CD4-positive, alpha-beta T cell (primary cell): ENCODE measurements around the gene INPP5A. TPM values are rescaled to one million over a fixed set of nuclear protein-coding genes. Genes with fewer than 3 reads are reported as not detected.

Experiments used
- ATAC-seq: fragments of 200-7000 bp; cut with Tn5 transposase; one replicate; pipeline ENCODE4 v1.10.0; 2022; ENCODE audit warnings: mild to moderate bottlenecking; ENCODE audit not compliant: poor library complexity
- CTCF ChIA-PET: fragments of 350-600 bp; sonication (Branson Sonifier 250); formaldehyde crosslinking; loops from one replicate; lab custom pipeline; 2021; ENCODE audit warnings: antibody characterized with exemption, inconsistent platforms; lab: Charles Lee
- POLR2A ChIA-PET: fragments of 350-600 bp; sonication (Branson Sonifier 250); formaldehyde crosslinking; loops from one replicate; lab custom pipeline; 2021; ENCODE audit warnings: antibody characterized with exemption, inconsistent platforms; lab: Charles Lee
- DNase-seq, 14 experiments: peaks; one replicate each; pipeline ENCODE4 v3.0.0-alpha.2; 2013 to 2020; ENCODE audit warnings: mixed read lengths in 2 of 14
- H3K27ac ChIP-seq, 2 donors: one replicate each; pipeline versions ENCODE4 v1.5.1 to v1.7.0; 2013; ENCODE audit warnings: low read length in 2 of 2, low read depth in 1 of 2, mild to moderate bottlenecking in 1 of 2
- H3K27me3 ChIP-seq, 2 experiments: 1 replicate in 1 of 2; 2 replicates in 1 of 2; pipeline versions ENCODE4 v1.6.1 to v1.7.0; 2013; ENCODE audit warnings: low read length in 2 of 2, control low read depth in 1 of 2, mild to moderate bottlenecking in 1 of 2, moderate library complexity in 1 of 2; ENCODE audit not compliant: insufficient read depth in 2 of 2, control insufficient read depth in 1 of 2
- H3K36me3 ChIP-seq: one replicate; pipeline ENCODE4 v1.6.1; 2013; ENCODE audit warnings: low read length, control low read depth; ENCODE audit not compliant: insufficient read depth
- H3K4me1 ChIP-seq: one replicate; pipeline ENCODE4 v1.6.1; 2013; ENCODE audit warnings: low read length, control low read depth; ENCODE audit not compliant: insufficient read depth
- H3K4me3 ChIP-seq: one replicate; pipeline ENCODE4 v1.5.1; 2013; ENCODE audit warnings: mild to moderate bottlenecking, low read length, moderate library complexity
- H3K9me3 ChIP-seq, 2 experiments: 1 replicate in 1 of 2; 2 replicates in 1 of 2; pipeline versions ENCODE4 v1.6.1 to v1.7.0; 2013; ENCODE audit warnings: low read length in 2 of 2, mild to moderate bottlenecking in 2 of 2, control low read depth in 1 of 2, moderate library complexity in 1 of 2; ENCODE audit not compliant: control insufficient read depth in 1 of 2, insufficient read depth in 1 of 2
- H3K27ac Mint-ChIP-seq: one replicate; pipeline ENCODE4 v1.8.0; 2020; ENCODE audit warnings: mixed read lengths
- H3K27me3 Mint-ChIP-seq: one replicate; pipeline ENCODE4 v1.8.0; 2021; ENCODE audit warnings: mixed read lengths
- H3K36me3 Mint-ChIP-seq: one replicate; pipeline ENCODE4 v1.8.0; 2021; ENCODE audit warnings: low read depth, mixed read lengths
- H3K4me1 Mint-ChIP-seq: one replicate; pipeline ENCODE4 v1.8.0; 2021; ENCODE audit warnings: low read depth, mixed read lengths
- H3K4me3 Mint-ChIP-seq: one replicate; pipeline ENCODE4 v1.8.0; 2020; ENCODE audit warnings: mild to moderate bottlenecking, mixed read lengths
- H3K9me3 Mint-ChIP-seq: one replicate; pipeline ENCODE4 v1.8.0; 2020; ENCODE audit warnings: mixed read lengths
- CTCF ChIP-seq: fragments of 200-600 bp; IDR thresholded peaks from one replicate; pipeline ENCODE4 v1.8.0; 2022; ENCODE audit warnings: antibody characterized with exemption, mild to moderate bottlenecking
- intact Hi-C, 2 experiments: fragments of 100-400 bp; cut with DNase I in 1 of 2; cut with micrococcal nuclease in 1 of 2; formaldehyde crosslinking; loops; one replicate each; pipeline versions ENCODE4 v1.15.1 to v1.9.0; 2023 to 2025; cut with DNase I, micrococcal nuclease
- total RNA-seq, 174 experiments: library from RNA in 2 of 174; stranded (reverse) in 2 of 174; gene quantifications; one replicate each; pipeline ENCODE4 v1.2.3 and lab custom pipeline; 2021 to 2026

The INPP5A gene
- total RNA-seq, 2 experiments from 2014 or later = 22.0 to 24.8 TPM

DNA sequence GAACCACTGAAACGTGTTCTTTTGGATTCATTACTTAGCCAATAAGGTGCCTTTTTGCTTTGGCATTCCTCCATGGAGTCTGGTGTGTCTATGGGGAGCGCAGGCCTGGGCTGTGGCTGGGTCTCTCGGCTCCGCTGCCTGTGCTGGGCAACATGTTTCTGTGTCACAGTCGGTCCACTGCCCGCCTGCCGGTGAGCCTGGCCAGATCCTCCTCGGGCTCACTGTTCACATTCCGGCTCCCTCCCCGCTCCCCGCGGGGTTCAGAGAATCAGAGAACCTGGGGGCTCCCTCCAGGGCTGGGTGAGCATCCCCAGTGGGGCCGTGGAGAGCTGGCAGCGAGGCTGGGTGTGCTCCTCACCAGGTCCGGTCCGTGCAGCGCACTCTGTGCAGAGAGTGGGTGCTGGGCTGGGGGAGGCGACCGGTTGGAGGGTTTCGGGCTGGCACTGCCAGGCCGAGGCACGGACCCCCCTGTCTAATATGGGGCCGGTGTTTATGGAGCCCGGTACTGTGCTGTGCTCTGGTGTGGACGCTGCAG lies 70.4 kb downstream of the INPP5A start:
- ChIA-PET CTCF (no interaction called here), POLR2A (no interaction called here)
- Mint-ChIP-seq H3K9me3 (no peaks in the 10 kb centered on the region), H3K36me3 (peaks cover 13% of the 10 kb centered on the region), H3K27me3 (no peaks in the 10 kb centered on the region), H3K27ac (no peak overlapping the region), H3K4me3 (no peak overlapping the region), H3K4me1 (peaks cover 33% of the 10 kb centered on the region)
- Histone ChIP-seq H3K4me1 (peaks cover 25% of the 10 kb centered on the region), H3K36me3 (no peaks in the 10 kb centered on the region), H3K27me3 (no peaks in the 10 kb centered on the region), H3K9me3 (peaks cover 0 to 14% of the 10 kb centered on the region in 2 experiments), H3K27ac (no peak overlapping the region), H3K4me3 (no peak overlapping the region)
- DNase-seq (peak in 2 of 14 experiments; percentile 7 to 29), ATAC-seq (no peak)
- no peak for TF ChIP-seq CTCF
- intact Hi-C loops = no loop called here

- ATAC-seq = no peak
- no peaks in the 10 kb centered on the region for H3K27me3 Mint-ChIP-seq
- no peak for TF ChIP-seq CTCF
- POLR2A ChIA-PET = no interaction called here
- H3K4me1 Mint-ChIP-seq = peaks cover 30% of the 10 kb centered on the region
- H3K9me3 Mint-ChIP-seq = no peaks in the 10 kb centered on the region
- Histone ChIP-seq H3K4me1 (peaks cover 25% of the 10 kb centered on the region), H3K27ac (no peak overlapping the region), H3K9me3 (peaks cover 0 to 14% of the 10 kb centered on the region in 2 experiments), H3K4me3 (no peak overlapping the region), H3K36me3 (no peaks in the 10 kb centered on the region), H3K27me3 (no peaks in the 10 kb centered on the region)
- H3K36me3 Mint-ChIP-seq = peaks cover 13% of the 10 kb centered on the region
- peak overlapping the region; percentile 20 for H3K27ac Mint-ChIP-seq
- intact Hi-C loops = no loop called here
- CTCF ChIA-PET = no interaction called here
- DNase-seq = peak in 2 of 14 experiments; percentile 8 to 21
- H3K4me3 Mint-ChIP-seq = no peak overlapping the region
Measured at GRCh38 chr10:132608511-132609195, 71.1 kb downstream of the INPP5A start.

- Mint-ChIP-seq H3K36me3 (peaks cover 12% of the 10 kb centered on the region), H3K4me1 (peaks cover 28% of the 10 kb centered on the region), H3K9me3 (no peaks in the 10 kb centered on the region), H3K4me3 (no peak overlapping the region), H3K27ac (peak overlapping the region; percentile 20), H3K27me3 (no peaks in the 10 kb centered on the region)
- peak in 1 of 14 experiments; percentile 27 for DNase-seq
- CTCF ChIA-PET = no interaction called here
- no peaks in the 10 kb centered on the region for H3K36me3 ChIP-seq
- H3K27ac ChIP-seq = no peak overlapping the region
- peaks cover 0 to 14% of the 10 kb centered on the region in 2 experiments for H3K9me3 ChIP-seq
- no peak overlapping the region for H3K4me3 ChIP-seq
- POLR2A ChIA-PET = no interaction called here
- H3K4me1 ChIP-seq = peaks cover 25% of the 10 kb centered on the region
- no peak for TF ChIP-seq CTCF
- no peak for ATAC-seq
- intact Hi-C loops = no loop called here
- no peaks in the 10 kb centered on the region for H3K27me3 ChIP-seq
Measured at GRCh38 chr10:132609211-132609610, 71.6 kb downstream of the INPP5A start.
